GM21390 (cell line): ENCODE data around the gene EXOC2.
"Not testable (repeated sequence)": the region's sequence is repeated elsewhere in the genome, so short reads cannot be mapped to it uniquely, and the experiment has no call there.

Experiments used
- ATAC-seq: cut with Tn5 transposase; IDR thresholded peaks from one replicate; pipeline ENCODE4 v1.9.1; 2021; ENCODE audit not compliant: unreplicated experiment

EXOC2 gene

DNA sequence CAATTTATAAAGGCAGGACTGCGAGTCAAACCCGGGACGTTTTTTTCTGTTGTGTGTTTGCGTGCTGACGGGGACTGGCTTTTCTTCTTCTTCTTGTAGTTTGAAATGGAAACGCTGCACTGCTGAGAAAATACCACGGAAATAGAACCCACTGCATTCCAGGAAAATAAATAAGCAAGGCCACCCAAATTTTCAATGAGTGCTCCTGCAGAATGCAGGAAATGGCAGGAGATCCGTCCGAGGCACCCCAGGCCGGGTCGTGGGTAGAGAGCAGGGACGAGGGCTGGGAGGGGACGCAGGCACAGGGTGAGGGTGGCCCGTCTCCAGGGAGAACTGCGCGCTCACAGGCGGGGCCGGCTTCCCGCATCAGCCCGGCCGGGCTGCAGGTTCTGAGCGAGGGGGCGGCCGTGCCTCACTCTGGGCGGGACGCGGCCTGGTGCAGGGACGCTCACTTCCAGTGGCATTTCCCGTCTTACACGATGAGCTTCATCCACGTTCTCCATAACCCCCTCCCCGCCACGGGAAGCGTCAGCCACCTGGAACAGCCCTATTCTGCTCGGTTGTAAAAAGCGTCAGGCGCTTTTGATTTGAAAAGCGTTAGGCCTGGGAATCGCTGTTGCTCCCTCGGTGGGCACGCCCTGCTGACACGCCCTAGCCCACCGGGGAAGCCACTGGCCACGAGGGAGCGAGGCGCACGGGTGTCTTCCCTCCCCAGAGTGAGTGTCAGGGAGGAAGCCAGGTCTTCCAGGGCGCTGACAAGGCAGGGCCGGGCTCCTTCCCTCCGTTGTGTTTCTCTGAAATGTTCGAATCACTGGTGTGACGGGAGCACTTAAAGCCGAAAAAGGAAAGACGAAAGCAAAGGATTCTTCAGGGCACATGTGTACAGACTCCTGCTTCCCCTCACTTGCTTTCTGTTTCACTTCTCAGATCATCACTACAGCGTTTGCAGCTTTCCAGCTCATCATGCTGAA lies 17.9 kb upstream of the EXOC2 start:
- ATAC-seq, result peak; percentile 96

DNA sequence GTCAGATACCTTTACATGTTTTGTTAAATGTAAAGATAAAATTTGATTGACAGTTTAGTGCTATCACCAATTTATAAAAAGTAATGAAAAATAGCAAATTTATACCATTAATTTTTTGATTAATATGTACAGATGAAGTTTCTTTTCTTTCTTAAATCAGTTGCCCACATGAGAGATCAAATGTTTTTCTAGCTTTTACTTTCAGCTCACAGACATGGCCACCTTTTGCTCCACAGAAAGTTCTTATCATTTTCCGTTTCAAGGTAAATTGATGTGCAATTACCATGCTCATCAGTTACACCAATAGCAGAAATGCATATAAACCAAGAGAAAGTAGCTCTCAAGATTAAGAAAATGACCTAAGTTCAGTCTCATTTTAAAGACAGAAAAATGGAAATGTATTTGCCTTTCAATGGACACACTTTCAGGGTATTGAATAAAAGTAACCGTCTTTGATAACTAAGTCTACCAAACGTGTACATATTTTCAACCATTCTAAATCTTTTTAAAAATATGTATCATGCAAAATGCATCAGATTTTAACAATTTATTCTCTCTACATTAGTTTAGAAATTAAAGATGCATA lies 16.6 kb upstream of the EXOC2 start:
- no peak for ATAC-seq

DNA sequence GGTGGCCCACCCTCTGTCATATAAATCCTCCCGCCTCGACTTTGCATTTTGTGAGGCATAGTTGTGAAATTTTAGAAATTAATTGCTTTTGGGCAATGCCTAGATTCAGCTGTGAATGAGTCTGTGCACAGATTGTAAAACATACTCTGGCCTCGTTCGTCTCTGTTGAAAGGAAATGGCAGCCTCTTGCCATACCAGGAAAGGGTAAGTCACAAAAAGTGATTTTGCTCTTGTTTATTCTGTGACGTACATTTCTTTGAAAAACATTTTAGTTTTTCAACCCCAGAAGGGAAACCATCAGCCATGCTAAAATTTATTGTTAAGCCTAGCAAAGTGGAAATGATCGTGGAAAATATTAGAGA lies 15.3 kb upstream of the EXOC2 start:
- no peak for ATAC-seq

DNA sequence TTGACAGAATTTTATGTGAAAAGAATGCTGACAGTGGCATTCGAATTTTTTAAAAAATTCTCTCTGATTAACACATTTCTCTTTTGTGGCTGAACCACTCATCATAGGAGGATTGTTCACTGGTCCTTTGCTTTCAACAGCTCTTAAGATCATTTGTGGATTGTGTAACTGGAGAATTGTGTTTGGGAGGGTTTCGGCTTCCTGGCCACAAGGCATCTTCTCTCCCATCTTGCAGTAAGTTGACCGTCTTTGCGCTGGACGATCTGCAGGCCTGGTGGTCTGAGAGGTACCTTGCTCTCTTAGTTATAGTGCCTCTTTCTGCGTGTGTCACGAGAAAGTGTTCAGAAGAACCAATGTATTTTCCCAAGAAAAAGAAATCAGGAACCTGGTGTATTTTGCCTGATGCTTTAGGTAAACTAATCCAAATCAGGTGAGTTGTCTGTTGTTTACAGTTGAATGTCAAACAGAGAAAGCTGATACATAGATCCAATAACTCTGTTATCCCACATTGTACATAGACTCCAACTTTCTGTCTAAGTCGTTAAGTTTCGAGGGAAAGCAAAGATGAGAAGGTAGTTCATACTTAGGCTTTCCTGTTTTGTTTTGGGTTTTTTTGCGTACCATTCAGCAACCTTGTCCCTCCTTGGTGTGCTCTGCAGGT lies 14.8 kb upstream of the EXOC2 start:
- no peak for ATAC-seq

DNA sequence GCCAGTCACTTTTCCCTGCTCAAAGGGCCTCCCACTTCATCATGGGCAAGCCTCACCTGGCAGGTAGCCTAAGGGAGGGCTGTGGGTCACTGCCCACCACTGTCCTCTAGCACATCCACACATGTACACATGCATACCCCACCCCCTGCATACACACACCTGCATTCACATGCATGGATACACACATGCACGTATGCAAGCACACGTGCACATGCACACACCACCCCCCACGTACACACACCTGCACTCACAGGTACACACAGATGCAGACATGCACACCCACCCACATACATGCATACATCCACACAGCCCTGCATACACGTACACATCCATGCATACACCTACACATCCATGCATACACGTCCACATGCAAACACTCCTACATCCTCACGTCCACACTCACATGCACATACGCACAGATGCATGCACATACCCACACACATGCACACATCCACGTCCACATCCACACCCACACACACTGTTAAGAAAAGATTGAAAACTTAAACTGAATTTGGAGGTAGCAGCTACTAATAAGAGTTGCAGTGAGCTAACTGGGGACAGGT lies 14.0 kb upstream of the EXOC2 start:
- ATAC-seq, result no peak

DNA sequence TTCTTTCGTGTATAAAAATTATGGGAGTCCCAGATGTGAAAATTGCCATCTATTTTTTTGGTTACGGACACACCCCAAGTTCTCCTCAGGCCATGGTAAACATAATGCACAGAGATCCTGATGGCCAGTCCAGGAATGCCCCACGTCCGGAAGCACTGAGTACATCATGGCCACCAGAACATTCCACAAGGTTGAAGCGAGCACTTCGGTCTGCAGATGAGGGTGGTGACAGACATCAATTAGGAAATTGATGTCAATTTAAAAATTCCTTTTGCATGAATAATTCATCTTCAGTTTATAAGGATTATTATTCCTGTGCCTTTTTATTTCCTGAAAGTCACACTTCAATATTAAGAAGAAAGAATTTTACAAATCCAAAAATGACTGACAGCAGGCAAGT lies 13.2 kb upstream of the EXOC2 start:
- no peak for ATAC-seq

DNA sequence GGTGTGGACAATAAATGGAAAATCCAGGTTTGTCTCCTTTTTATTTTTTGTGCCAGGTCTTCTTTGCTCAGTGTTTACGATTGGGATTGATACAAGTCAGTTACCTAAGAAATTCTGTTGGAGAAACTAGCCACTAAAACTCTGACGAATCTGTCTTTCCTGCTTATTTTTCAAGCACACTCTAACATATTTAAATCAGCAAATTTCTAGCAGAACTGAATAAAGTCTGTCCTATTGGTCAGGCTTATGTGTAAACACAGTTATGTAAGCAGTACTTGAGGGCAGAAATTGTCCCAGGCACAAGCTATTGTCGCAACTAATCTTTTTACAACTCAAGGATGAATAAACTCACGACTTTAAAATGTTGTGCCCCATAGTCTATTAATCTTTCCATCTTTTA lies 12.1 kb upstream of the EXOC2 start:
- no peak for ATAC-seq

DNA sequence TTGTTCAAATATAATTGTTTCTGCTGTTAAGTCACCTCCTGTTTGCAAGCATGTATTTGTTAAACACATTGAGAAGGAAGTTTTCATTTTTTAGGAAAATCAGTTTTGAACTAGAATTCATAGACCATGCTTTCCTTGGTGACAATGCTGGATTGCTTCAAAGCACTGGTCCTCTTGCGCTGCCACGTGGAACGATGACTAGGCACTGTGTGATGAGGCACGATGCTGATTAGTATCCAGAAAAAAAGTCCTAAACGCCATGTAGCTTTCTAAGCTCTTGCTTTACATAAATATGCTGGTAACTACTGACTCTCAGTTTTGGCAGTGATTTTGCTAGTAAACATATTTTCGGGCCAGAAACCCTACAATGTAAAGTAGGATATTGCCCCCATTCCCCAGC lies 11.1 kb upstream of the EXOC2 start:
- no peak for ATAC-seq

DNA sequence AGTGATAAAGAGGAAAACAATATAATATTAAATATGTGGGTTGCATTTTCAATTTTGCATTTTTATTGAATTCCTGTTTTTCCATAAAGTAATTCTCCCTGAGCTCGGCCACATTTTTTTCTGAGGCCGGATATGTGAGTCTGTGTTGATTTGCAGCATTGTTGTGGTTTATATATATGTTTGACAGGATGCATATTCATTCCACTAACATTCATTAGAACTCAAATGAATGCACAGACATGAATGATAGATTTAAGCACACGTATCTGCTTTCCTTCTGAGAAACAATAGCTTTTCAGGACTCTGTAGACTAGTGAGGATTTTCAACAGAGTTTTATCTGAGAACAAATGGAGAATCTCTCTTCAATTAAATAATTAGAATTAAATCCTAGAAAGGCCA lies 10.6 kb upstream of the EXOC2 start:
- no peak for ATAC-seq

DNA sequence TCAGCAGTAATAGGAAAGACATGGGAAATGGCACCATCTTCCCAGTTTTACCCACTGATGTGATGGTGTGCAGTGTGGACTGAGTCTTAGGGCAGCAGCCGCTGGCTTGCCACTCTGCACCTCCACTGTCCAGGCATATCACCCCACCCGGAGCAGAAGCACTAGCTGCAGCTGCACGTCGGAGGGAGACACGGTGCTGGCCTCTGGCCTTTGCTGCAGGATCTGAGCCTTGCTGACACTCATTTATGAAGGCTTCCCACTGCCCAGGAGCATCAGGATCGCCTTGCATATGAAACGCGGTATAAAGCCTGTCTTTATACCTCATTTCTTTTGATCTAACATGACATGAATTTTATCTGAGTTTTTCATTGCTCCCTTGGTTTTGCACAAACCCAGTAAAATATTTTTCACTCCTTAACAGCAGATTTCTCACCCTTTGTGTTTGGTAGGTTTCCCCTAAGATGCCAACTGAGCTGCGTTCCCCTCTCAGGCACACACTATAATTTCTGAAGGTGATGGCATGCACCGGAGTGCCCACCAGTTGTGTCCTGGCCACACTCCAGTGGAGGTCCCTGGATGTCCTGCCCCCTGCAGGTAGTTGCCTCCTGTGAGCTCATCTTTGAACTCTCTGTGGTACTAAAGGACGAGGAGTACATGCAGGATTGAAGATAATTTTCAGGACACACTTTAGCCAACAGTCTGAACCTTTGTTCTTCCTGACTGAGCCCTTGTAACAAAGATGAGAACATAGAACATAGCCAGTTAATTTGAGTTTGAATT lies 9.0 kb upstream of the EXOC2 start:
- ATAC-seq, result no peak

DNA sequence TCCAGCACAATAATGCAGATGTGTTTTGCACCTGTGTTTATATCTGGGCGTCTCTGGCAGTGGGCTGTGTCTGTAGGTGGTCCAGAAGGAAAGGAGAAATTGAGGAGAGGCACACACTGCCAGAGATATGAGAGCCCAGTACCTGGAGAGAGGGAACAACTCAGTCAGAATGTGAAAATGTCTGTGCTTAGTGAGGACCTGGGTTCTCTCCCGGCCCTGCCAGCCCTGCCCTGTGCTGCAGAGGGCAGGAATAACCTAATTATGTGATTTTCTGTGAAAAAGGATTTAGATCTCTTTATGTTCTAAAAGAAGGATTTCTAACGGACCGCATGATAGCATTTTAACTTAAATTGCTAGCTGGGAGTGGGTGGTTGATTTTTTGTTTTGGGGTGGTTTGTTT lies 8.3 kb upstream of the EXOC2 start:
- ATAC-seq, result no peak

DNA sequence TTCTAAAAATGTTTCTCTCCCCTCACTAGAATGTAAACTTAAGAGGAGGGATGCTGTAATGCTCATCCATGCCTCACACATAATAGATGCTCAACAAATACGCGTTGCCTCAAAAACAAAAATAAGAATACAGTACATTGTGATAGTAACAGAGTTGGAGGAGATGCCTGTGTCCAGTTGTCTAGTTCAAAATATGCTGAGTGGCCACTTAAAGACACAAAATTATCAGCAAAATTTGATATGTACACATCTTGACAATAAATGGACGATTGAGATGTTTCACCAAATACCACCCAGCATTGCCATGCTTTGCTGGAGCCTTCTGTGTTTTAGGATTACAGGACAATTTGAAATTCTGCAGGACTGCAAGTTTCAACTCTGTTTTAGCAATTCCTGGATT lies 7.6 kb upstream of the EXOC2 start:
- ATAC-seq, result no peak

DNA sequence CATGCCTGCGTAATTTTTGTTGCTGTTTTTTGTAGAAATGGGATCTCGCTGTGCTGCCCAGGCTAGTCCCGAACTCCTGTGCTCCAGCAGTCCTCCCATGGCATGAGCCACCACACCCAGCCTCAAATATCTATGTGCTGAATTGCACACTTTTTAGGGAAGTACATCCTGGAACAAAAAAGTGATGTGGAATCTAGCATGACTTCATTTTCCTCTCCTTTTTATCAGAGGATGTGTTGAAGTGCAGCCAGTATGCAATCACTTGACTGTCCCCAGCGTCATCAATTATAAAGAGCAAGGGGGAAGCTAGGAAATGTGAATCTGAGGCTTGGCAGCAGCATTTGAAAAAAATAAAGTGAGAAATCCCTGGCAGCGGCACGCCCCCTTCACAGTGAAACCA lies 6.4 kb upstream of the EXOC2 start:
- ATAC-seq, result no peak

DNA sequence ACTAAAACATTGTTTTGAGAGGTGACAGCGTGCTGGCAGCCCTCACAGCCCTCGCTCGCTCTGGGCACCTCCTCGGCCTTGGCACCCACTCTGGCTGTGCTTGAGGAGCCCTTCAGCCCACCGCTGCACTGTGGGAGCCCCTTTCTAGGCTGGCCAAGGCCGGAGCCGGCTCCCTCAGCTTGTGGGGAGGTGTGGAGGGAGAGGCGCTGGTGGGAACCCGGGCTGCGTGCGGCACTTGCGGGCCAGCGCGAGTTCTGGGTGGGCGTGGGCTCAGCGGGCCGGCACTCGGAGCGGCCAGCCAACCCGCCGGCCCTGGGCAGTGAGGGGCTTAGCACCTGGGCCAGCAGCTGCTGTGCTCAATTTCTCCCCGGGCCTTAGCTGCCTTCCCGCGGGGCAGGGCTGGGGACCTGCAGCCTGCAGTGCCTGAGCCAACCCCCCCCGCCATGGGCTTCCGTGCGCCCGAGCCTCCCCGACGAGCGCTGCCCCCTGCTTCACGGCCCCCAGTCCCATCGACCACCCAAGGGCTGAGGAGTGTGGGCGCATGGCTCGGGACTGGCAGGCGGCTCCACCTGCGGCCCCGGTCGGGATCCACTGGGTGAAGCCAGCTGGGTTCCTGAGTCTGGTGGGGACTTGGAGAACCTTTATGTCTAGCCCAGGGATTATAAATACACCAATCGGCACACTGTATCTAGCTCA lies 1.6 kb upstream of the EXOC2 start:
- not testable (repeated sequence) for ATAC-seq

DNA sequence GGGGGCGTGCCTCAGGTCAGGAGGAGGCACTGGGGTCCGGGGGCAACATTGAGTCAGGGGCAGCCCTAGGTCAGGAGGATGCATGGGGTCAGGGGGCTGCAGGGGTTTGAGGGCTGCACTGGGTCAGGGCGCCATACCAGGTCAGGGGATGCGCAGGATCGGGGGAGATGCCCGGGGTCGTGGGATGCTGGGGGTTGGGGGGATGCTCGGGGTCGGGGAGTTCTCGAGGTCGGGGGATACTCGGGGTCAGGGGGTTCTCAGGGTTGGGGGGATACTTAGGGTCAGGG lies 727 bp upstream of the EXOC2 start:
- ATAC-seq, result no peak

DNA sequence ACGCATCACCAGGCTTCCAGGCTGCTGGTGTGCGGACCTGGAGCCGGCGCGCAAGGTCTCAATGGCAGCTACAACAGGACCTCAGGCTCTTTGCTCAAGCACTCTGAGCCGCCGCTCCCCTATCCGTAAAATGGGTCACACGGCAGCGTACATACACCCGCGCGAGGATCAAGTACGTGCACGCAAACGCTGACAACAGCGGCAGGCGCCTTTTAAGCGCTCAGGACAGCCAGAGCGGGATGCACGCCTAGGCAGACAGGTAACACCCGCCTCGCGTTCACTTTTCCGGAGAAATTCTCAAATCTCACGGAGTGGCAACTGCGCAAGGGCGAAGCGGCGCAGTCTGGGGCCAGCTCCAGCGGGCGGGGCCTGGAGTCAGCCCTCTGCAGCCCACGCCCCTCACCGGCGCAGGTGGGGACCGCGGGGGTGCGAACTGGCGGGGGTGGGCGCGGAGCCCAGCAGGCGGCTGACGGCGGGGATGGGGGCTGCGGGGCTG lies 535 bp downstream of the EXOC2 start:
- peak; percentile 71 for ATAC-seq

DNA sequence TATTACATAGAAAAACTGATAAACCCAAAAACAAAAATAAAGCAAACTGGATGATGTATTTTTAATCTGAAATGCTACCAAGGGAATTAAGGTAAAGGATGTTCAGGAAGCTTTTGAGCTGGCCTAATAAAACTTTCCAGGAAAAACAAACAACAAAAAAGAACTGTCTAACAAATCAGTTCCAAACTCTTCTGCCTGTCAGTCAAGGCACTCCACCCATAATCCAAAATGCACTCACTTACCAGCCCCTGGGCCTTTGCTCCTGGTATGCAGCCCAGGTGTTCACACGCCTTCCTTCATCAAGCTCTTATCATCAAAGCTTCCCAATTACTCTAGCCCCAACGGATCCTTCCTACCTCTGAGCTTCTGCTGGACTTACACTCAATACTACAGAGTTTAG lies 3.7 kb downstream of the EXOC2 start:
- ATAC-seq, result no peak

DNA sequence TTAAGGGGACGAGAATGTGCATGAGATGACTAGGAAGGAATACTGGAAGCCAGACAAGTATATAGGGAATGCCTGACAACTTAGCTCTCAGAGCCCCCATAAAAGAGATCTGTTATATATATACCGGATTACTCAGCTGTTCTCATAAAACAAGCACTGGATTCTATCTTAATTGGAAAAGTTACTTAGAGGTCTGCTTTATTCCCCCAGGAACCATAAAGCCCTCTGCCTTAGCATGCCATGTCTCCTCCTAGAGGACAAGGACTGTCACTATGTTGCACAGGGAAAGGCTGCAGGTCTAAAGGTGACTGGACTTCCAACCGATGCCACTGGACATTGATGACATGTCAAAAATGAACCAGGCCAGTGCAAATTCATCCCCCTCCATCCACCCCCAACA lies 6.4 kb downstream of the EXOC2 start:
- no peak for ATAC-seq

DNA sequence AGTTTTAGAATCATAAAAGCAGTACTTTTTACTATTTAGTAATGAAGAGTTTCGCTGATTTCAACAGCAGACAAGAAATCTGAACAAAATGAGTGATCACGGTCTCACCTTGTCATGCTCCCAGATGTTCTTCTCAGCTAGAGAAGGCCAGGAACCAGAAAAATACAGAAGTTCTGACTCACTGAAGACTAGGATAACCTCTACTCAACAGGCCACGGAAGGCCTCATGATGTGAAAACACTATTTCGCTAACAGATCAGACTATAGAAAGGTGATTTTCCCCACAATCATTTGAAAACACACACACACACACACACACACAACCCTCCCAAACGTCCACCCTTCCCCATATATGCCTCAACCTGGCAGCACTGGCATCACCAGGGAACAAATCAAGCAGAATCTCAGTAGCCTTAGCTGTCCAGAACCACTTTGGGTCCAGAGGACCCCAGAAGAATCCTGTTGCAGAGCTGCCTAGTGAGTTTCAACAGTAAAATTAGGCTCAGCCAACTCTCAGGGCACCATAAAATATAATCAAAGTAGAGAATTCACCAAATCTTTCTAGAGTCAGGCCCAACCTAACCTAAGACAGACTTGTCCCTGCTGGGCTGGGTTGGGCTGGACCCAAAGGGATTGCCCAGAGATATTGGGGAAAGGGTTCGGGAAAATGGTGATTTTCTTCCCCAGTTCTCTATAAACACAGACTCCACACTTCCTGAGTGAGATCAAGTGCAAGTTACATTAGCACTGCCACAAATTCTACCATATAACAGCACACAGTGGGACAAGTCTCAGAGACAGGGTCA lies 7.9 kb downstream of the EXOC2 start:
- ATAC-seq, result peak; percentile 86
